HCT116 (cell line): Measurements from ENCODE around the gene FRMPD4. TPM values are rescaled to one million over a fixed set of nuclear protein-coding genes. Genes with fewer than 3 reads are reported as not detected.

Source experiments
- ATAC-seq: fragments of 200-7000 bp; cut with Tn5 transposase; 2 replicates; pipeline ENCODE4 v1.9.1; 2020; ENCODE audit warnings: mild to moderate bottlenecking, moderate library complexity
- BruUV-seq: library from RNA; stranded (reverse); fragments of 400-500 nt; replicated peaks from 2 replicates; lab custom pipeline; 2021; lab: Mats Ljungman, UMichigan
- CTCF ChIA-PET: fragments of 300-600 bp; sonication (Branson Sonifier 250); formaldehyde crosslinking; loops from one replicate; lab custom pipeline; 2021; ENCODE audit warnings: antibody characterized with exemption; lab: Charles Lee
- POLR2A ChIA-PET: fragments of 300-600, 350-600 bp; sonication (Branson Sonifier 250); formaldehyde crosslinking; loops from one replicate; lab custom pipeline; 2021; ENCODE audit warnings: antibody characterized with exemption; lab: Charles Lee
- RAD21 ChIA-PET, 2 experiments: fragments of 300-600 bp; sonication (Branson Sonifier 250); formaldehyde crosslinking; loops; one replicate each; lab custom pipeline; 2023; ENCODE audit warnings: low total read pairs in 2 of 2; ENCODE audit not compliant: uncharacterized antibody in 2 of 2, unreplicated experiment in 2 of 2, low non-redundant PET in 1 of 2; lab: Charles Lee
- DNase-seq: peaks from one replicate; pipeline ENCODE4 v3.0.0-alpha.2; 2010; ENCODE audit warnings: low read depth, low spot score
- H2AFZ ChIP-seq: fragments of 200-600 bp; shearing (Covaris generic), sonication (generic); 2 replicates; pipeline ENCODE4 v1.6.1; 2017; ENCODE audit warnings: low read depth, mixed run types, mixed read lengths, antibody characterized with exemption, low read length; ENCODE audit not compliant: poor library complexity, severe bottlenecking
- H3K27ac ChIP-seq: 2 replicates; pipeline ENCODE4 v1.5.1; 2012; ENCODE audit warnings: low read depth, low read length
- H3K27me3 ChIP-seq: fragments of 200-600 bp; sonication (generic); 2 replicates; pipeline ENCODE4 v1.6.1; 2016; ENCODE audit warnings: mixed run types, low read length, mixed read lengths; ENCODE audit not compliant: insufficient read depth
- H3K36me3 ChIP-seq, 2 experiments: fragments of 200-500 bp in 1 of 2; fragments of 200-600 bp in 1 of 2; sonication (Bioruptor generic) in 1 of 2; sonication (generic) in 1 of 2; 2 replicates each; pipeline versions ENCODE4 v1.5.1 to v1.6.1; 2014 to 2016; ENCODE audit warnings: low read length in 2 of 2, inconsistent platforms in 1 of 2, mixed read lengths in 1 of 2, mixed run types in 1 of 2; ENCODE audit not compliant: insufficient read depth in 2 of 2, control insufficient read depth in 1 of 2
- H3K4me1 ChIP-seq, 2 experiments: fragments of 200-600 bp in 1 of 2; sonication (generic) in 1 of 2; 2 replicates each; pipeline versions ENCODE4 v1.5.1 to v1.6.1; 2012 to 2017; ENCODE audit warnings: low read length in 2 of 2, inconsistent platforms in 1 of 2, mild to moderate bottlenecking in 1 of 2, mixed read lengths in 1 of 2, mixed run types in 1 of 2, moderate library complexity in 1 of 2; ENCODE audit not compliant: insufficient read depth in 2 of 2, control insufficient read depth in 1 of 2
- H3K4me2 ChIP-seq: fragments of 200-600 bp; sonication (generic); 2 replicates; pipeline ENCODE4 v1.6.1; 2017; ENCODE audit warnings: mixed run types, low read length, mixed read lengths
- H3K4me3 ChIP-seq, 2 experiments: fragments of 200-600 bp in 1 of 2; sonication (generic) in 1 of 2; replicated peaks in 1 of 2; 2 replicates each; pipeline ENCODE4 v1.5.1; 2011 to 2016; ENCODE audit warnings: low read length in 2 of 2, control low read depth in 1 of 2, low read depth in 1 of 2, mild to moderate bottlenecking in 1 of 2, mixed read lengths in 1 of 2, mixed run types in 1 of 2
- H3K79me2 ChIP-seq: fragments of 200-600 bp; sonication (generic); 2 replicates; pipeline ENCODE4 v1.6.1; 2017; ENCODE audit warnings: mild to moderate bottlenecking, mixed run types, low read length, moderate library complexity, mixed read lengths; ENCODE audit not compliant: insufficient read depth
- H3K9ac ChIP-seq: fragments of 200-600 bp; sonication (generic); 2 replicates; pipeline ENCODE4 v1.6.1; 2016; ENCODE audit warnings: low read length, mixed read lengths
- H3K9me2 ChIP-seq: fragments of 200-600 bp; sonication (generic), shearing (Covaris generic); 2 replicates; pipeline ENCODE4 v1.6.1; 2017; ENCODE audit warnings: mixed run types, mild to moderate bottlenecking, moderate library complexity; ENCODE audit not compliant: insufficient read depth
- H3K9me3 ChIP-seq, 2 experiments: fragments of 200-500 bp in 1 of 2; fragments of 200-600 bp in 1 of 2; sonication (Bioruptor generic) in 1 of 2; sonication (generic) in 1 of 2; 2 replicates each; pipeline ENCODE4 v1.6.1; 2014 to 2017; ENCODE audit warnings: low read length in 2 of 2, mixed read lengths in 2 of 2, inconsistent platforms in 1 of 2, low read depth in 1 of 2, mild to moderate bottlenecking in 1 of 2, mixed run types in 1 of 2, moderate library complexity in 1 of 2; ENCODE audit not compliant: control insufficient read depth in 1 of 2, insufficient read depth in 1 of 2
- H4K20me1 ChIP-seq: fragments of 200-600 bp; sonication (generic), shearing (Covaris generic); 2 replicates; pipeline ENCODE4 v1.6.1; 2017; ENCODE audit warnings: mixed run types, mild to moderate bottlenecking, moderate library complexity; ENCODE audit not compliant: insufficient read depth
- ELF1 ChIP-seq: IDR thresholded peaks from 2 replicates; pipeline ENCODE4 v1.6.1; 2012; ENCODE audit warnings: low read depth, borderline replicate concordance
- EZH2phosphoT487 ChIP-seq: fragments of 200-600 bp; IDR thresholded peaks from 2 replicates; pipeline ENCODE4 v1.6.1; 2018; ENCODE audit warnings: antibody characterized with exemption, borderline replicate concordance
- RAD21 ChIP-seq: IDR thresholded peaks from 2 replicates; pipeline ENCODE4 v1.6.1; 2012; ENCODE audit warnings: low read depth, mild to moderate bottlenecking
- SRF ChIP-seq: IDR thresholded peaks from 2 replicates; pipeline ENCODE4 v1.6.1; 2012; ENCODE audit warnings: low read depth
- TCF7L2 ChIP-seq: IDR thresholded peaks from 2 replicates; pipeline ENCODE4 v1.7.0; 2011; ENCODE audit warnings: borderline replicate concordance, inconsistent platforms; ENCODE audit not compliant: insufficient read depth, insufficient read length; ENCODE audit errors: extremely low read depth
- intact Hi-C: fragments of 100-400 bp; cut with micrococcal nuclease; formaldehyde crosslinking; loops from 2 replicates; pipeline ENCODE4 v1.10.0; 2022
- total RNA-seq: library from RNA; stranded (reverse); gene quantifications from one replicate; pipeline ENCODE4 v1.2.1, GENCODE V29; 2021; ENCODE audit not compliant: unreplicated experiment
- TF ChIP-seq, protein P1 (sequence below): IDR thresholded peaks from 2 replicates; pipeline ENCODE4 v1.6.1; 2011; ENCODE audit warnings: mild to moderate bottlenecking, low read length, moderate library complexity; ENCODE audit not compliant: insufficient replicate concordance; ENCODE audit errors: extremely low read depth

FRMPD4 gene
- total RNA-seq, 1 experiment from 2014 or later: not detected

DNA sequence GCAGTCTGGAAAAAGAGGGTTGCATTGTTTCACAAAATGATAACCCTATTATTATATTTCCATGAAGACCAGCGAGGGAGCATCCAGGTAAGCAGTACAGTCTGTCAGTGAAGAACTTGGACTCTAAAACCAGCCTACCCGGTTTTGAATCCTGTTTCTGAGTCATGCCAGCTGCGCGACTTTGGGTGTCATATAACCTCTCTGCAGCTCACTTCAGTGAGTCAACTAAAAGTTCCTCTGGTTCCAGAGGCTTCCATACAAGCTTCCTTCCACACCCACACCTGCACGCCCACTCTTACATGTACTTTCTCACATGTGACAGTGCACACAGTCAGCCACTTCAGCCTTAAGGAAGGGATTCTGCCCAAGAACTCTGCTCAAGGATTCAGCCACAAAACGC, 603.1 kb downstream of the FRMPD4 start (continued):
- TF ChIP-seq ELF1: no peak
- TF ChIP-seq RAD21: no peak

- RAD21 ChIA-PET: no interaction called here
- Histone ChIP-seq H3K4me2 (no peak overlapping the region), H4K20me1 (no peaks in the 10 kb centered on the region), H3K36me3 (no peaks in the 10 kb centered on the region), H3K4me1 (no peaks in the 10 kb centered on the region), H3K9me2 (no peaks in the 10 kb centered on the region), H3K27me3 (no peaks in the 10 kb centered on the region), H2AFZ (no peak overlapping the region), H3K9ac (no peak overlapping the region), H3K79me2 (no peaks in the 10 kb centered on the region), H3K27ac (no peak overlapping the region), H3K9me3 (no peaks in the 10 kb centered on the region), H3K4me3 (no peak overlapping the region)
- intact Hi-C loops: no loop called here
- POLR2A ChIA-PET: no interaction called here
- BruUV-seq: no TSS peak
- DNase-seq (no peak), ATAC-seq (no peak)
- CTCF ChIA-PET: no interaction called here
- no peak for TF ChIP-seq SRF
- TF ChIP-seq EZH2phosphoT487: no peak
- TF ChIP-seq, protein P1, sequence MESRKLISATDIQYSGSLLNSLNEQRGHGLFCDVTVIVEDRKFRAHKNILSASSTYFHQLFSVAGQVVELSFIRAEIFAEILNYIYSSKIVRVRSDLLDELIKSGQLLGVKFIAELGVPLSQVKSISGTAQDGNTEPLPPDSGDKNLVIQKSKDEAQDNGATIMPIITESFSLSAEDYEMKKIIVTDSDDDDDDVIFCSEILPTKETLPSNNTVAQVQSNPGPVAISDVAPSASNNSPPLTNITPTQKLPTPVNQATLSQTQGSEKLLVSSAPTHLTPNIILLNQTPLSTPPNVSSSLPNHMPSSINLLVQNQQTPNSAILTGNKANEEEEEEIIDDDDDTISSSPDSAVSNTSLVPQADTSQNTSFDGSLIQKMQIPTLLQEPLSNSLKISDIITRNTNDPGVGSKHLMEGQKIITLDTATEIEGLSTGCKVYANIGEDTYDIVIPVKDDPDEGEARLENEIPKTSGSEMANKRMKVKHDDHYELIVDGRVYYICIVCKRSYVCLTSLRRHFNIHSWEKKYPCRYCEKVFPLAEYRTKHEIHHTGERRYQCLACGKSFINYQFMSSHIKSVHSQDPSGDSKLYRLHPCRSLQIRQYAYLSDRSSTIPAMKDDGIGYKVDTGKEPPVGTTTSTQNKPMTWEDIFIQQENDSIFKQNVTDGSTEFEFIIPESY: no peak
- no peak for TF ChIP-seq TCF7L2
Observed at GRCh38 chrX:12747433-12747832, 609.2 kb downstream of the FRMPD4 start.
